ENCODE data around the gene KAZN. TPM values are rescaled to one million over a fixed set of nuclear protein-coding genes. Genes with fewer than 3 reads are reported as not detected.

The KAZN gene
- total and polyA plus RNA-seq, 2 of the 8 experiments (the other 6 are each of a cell fraction or from before 2014, with no cell fraction given), result 3.7 to 11.8 TPM

GRCh38 chr1:14915356-14916054 lies 317.0 kb downstream of the KAZN start (continued):
- TF ChIP-seq RAD21 (IDR thresholded peaks at IDR 0.05 in 1 of 2, conservative IDR thresholded peaks at IDR 0.05 in 1 of 2; ENCODE audit: low read depth in 2 of 2, low read length in 2 of 2), result peak; percentile 61 to 75
